RWPE2 (cell line): ENCODE data around the gene DAGLA.
"Not testable (repeated sequence)": the region's sequence is repeated elsewhere in the genome, so short reads cannot be mapped to it uniquely, and the experiment has no call there.

Source experiments
- ATAC-seq: fragments of 200-7000 bp; cut with Tn5 transposase; 3 replicates; pipeline ENCODE4 v1.9.1; 2021; ENCODE audit warnings: low read depth
- DNase-seq: peaks from one replicate; pipeline ENCODE4 v3.0.0-alpha.2; 2020; ENCODE audit warnings: low spot score
- H3K27ac ChIP-seq: fragments of 450-650 bp; 2 replicates; pipeline ENCODE4 v1.5.1; 2017; ENCODE audit warnings: mild to moderate bottlenecking; ENCODE audit not compliant: poor library complexity, severe bottlenecking
- H3K27me3 ChIP-seq: fragments of 250-450 bp; sonication (Bioruptor Pico); 2 replicates; pipeline ENCODE4 v1.5.1; 2021; ENCODE audit warnings: mild to moderate bottlenecking, moderate library complexity; ENCODE audit not compliant: insufficient read depth, poor library complexity, severe bottlenecking
- H3K36me3 ChIP-seq: fragments of 250-450 bp; sonication (Bioruptor Pico); 2 replicates; pipeline ENCODE4 v1.5.1; 2020; ENCODE audit warnings: low read depth, mild to moderate bottlenecking, moderate library complexity
- H3K4me1 ChIP-seq: fragments of 250-450 bp; sonication (Bioruptor Pico); 2 replicates; pipeline ENCODE4 v1.5.1; 2021; ENCODE audit warnings: mild to moderate bottlenecking, moderate library complexity; ENCODE audit not compliant: insufficient read depth, poor library complexity, severe bottlenecking
- H3K4me3 ChIP-seq: fragments of 250-450 bp; sonication (Bioruptor Pico); 2 replicates; pipeline ENCODE4 v1.5.1; 2021; ENCODE audit warnings: mild to moderate bottlenecking, moderate library complexity; ENCODE audit not compliant: severe bottlenecking
- H3K9me3 ChIP-seq: fragments of 250-450 bp; sonication (Bioruptor Pico); 2 replicates; pipeline ENCODE4 v1.5.1; 2021; ENCODE audit warnings: mild to moderate bottlenecking, moderate library complexity; ENCODE audit not compliant: severe bottlenecking
- TF ChIP-seq, protein P1 (sequence below): fragments of 450-650 bp; IDR thresholded peaks from one replicate; pipeline ENCODE4 v1.5.1; 2017; ENCODE audit warnings: mild to moderate bottlenecking, moderate library complexity; ENCODE audit not compliant: poor library complexity, severe bottlenecking

Gene DAGLA

DNA sequence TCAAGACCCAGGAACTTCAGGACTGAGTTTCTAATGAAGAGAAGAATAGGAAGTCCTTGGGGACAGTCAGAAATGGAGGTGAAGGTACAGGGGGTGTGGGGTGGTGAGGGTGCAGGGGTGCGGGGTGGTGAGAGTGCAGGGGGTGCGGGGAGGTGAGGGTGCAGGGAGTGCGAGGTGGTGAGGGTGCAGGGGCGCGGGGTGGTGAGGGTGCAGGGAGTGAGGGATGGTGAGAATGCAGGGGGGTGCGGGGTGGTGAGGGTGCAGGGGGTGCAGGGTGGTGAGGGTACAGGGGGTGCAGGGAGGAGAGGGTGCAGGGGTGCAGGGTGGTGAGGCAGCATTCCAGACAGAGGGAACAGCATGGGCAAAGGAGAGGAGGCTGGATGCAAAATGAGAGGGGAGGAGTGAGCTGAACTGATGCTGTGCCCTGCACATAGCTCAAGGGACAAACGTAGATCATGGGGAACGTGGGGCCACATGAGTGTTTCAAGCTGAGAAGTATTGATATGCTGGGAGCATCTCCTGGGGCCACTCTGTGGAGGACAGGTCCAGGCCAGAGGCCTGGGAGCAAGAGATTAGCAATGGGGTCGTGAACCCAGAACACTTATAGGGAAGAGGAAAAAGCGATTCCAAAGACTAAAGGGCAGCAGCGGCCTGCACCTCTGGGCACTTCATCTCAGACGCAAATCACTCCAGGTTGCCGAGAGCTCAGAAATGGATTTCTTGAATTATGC, 23.7 kb upstream of the DAGLA start:
- TF ChIP-seq, protein P1, sequence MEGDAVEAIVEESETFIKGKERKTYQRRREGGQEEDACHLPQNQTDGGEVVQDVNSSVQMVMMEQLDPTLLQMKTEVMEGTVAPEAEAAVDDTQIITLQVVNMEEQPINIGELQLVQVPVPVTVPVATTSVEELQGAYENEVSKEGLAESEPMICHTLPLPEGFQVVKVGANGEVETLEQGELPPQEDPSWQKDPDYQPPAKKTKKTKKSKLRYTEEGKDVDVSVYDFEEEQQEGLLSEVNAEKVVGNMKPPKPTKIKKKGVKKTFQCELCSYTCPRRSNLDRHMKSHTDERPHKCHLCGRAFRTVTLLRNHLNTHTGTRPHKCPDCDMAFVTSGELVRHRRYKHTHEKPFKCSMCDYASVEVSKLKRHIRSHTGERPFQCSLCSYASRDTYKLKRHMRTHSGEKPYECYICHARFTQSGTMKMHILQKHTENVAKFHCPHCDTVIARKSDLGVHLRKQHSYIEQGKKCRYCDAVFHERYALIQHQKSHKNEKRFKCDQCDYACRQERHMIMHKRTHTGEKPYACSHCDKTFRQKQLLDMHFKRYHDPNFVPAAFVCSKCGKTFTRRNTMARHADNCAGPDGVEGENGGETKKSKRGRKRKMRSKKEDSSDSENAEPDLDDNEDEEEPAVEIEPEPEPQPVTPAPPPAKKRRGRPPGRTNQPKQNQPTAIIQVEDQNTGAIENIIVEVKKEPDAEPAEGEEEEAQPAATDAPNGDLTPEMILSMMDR: no peak
- DNase-seq: no peak
- ATAC-seq: no peak

DNA sequence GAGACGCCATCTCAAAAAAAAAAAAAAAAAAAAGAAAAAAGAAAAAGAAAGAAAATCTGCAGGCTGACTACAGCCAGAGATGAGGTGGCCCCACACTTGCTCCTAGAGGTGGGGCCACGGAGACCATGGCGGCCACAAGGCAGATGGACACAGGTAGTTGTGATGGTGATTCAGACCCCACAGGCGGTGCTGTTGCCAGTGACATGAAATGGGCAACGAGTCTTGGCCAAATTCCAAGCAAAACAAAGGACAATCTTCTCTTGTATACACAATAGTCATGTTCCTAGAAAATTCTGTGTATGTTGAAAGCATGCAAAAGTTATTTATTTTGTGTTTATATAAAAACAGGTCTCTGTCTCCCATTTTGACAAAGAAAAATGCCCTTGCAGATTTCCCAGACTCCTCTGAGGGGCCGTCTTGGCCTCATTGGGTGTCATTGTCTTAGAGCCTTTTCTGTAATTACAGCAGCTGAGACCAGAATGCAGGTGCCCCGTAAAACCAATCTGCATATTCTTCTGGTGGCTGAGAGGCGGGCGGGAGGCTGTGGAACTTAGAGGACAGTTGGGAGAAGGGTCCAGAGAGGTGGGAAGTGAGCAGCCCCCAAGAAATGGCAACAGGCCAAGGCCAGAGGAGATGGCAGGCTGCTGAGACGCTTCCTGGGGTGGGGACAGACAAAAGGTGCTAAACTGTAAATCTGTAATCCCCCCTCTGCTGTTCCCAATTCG, 22.5 kb upstream of the DAGLA start:
- H3K27ac ChIP-seq: no peak overlapping the region
- TF ChIP-seq, protein P1: no peak
- H3K4me1 ChIP-seq: no peaks in the 10 kb centered on the region
- ATAC-seq (no peak), DNase-seq (no peak)
- H3K9me3 ChIP-seq: no peaks in the 10 kb centered on the region
- H3K36me3 ChIP-seq: no peaks in the 10 kb centered on the region
- H3K4me3 ChIP-seq: no peak overlapping the region
- H3K27me3 ChIP-seq: no peaks in the 10 kb centered on the region

More for the DNA sequence above, 23.7 kb upstream of the DAGLA start:
- no peaks in the 10 kb centered on the region for H3K4me1 ChIP-seq
- H3K27ac ChIP-seq: no peak overlapping the region
- no peaks in the 10 kb centered on the region for H3K9me3 ChIP-seq
- no peak overlapping the region for H3K4me3 ChIP-seq
- H3K27me3 ChIP-seq: no peaks in the 10 kb centered on the region
- H3K36me3 ChIP-seq: no peaks in the 10 kb centered on the region

DNA sequence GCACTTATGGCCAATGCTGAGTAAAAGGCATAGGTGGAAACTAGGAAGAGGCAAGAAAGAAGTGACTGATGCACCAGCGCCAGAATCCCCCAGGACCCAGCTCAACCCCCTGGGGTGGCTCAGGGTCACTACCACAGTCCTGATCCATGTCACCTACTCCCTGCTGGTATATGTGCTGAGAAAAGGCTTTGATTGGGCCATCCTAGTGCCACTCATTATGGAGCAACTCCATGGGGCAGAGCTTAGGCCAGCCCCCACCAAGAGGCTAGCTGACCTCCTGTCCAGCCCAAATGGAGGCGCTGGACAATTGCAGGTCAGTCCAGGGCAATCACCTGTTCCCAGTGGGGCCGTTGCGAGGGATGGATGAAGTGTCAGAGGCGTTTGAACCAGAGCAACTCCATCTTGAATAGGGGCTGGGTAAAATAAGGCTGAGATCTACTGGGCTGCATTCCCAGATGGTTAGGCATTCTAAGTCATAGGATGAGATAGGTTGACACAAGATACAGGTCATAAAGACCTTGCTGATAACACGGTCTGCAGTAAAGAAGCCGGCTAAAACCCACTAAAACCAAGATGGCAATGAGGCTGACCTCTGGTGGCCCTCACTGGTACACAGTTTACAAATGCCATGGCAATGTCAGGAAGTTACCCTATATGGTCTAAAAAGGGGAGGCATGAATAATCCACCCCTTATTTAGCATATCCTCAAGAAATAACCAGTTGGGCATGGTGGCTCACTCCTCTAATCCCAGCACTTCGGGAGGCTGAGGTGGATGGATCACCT, 20.6 kb upstream of the DAGLA start:
- no peaks in the 10 kb centered on the region for H3K27me3 ChIP-seq
- ATAC-seq (no peak), DNase-seq (no peak)
- no peaks in the 10 kb centered on the region for H3K4me1 ChIP-seq
- no peaks in the 10 kb centered on the region for H3K9me3 ChIP-seq
- no peak overlapping the region for H3K4me3 ChIP-seq
- no peaks in the 10 kb centered on the region for H3K36me3 ChIP-seq
- H3K27ac ChIP-seq: no peak overlapping the region
- TF ChIP-seq, protein P1: peak; percentile 26

DNA sequence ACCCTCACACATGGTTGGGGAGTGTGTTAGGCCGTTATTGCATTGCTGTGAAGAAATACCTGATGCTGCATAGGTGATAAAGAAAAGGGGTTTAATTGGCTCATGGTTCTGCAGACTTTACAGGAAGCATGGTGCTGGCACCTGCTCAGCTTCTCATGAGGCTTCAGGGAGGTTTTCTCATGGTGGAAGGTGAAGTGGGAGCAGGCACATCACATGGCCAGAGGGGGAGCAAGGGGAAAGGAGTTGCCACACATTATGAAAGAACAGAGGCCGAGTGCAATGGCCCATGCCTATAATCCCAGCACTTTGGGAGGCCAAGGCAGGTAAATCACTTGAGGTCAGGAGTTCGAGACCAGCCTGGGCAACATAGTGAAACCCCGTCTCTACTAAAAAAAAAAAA, 19.2 kb upstream of the DAGLA start:
- not testable (repeated sequence) for DNase-seq, ATAC-seq, H3K27ac ChIP-seq, H3K4me1 ChIP-seq, H3K4me3 ChIP-seq, H3K27me3 ChIP-seq, H3K36me3 ChIP-seq, H3K9me3 ChIP-seq

DNA sequence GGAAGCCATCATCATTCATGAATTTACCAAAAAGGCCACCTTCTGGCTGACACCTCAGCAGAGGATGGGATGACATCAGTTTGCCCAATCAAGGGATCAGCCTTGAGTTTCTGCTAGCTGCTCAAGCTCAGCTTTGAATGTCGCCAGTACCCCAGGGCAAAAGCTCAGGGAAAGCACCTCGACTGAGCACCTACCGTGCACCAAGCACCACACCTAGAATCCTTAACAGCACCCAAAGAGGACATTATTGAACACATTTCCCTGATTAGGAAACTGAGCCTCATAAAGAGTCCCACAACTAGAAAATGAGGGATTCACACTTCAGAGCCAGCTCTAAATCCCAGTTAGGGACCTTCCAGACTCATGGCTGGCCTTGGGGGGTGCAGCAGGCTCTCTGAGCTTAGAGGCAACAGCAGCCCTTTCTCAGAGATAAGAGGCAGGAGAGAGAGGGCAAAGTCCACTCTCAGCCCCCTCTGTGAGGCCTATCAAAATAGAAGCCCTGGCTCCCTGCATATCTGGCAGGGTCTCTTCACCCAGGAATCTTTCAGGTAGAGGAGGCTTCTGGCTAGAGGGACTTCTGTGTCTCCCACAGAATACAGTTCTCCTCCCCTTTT, 13.4 kb upstream of the DAGLA start:
- no peak overlapping the region for H3K4me3 ChIP-seq
- TF ChIP-seq, protein P1: no peak
- H3K36me3 ChIP-seq: no peaks in the 10 kb centered on the region
- no peaks in the 10 kb centered on the region for H3K4me1 ChIP-seq
- ATAC-seq (no peak), DNase-seq (no peak)
- no peaks in the 10 kb centered on the region for H3K27me3 ChIP-seq
- no peak overlapping the region for H3K27ac ChIP-seq
- H3K9me3 ChIP-seq: no peaks in the 10 kb centered on the region
